ENCODE results near the gene OR10H5. TPM values are rescaled to one million over a fixed set of nuclear protein-coding genes. Genes with fewer than 3 reads are reported as not detected.
"Not testable (repeated sequence)": the region's sequence is repeated elsewhere in the genome, so short reads cannot be mapped to it uniquely, and the experiment has no call there.

OR10H5 gene
- total and polyA plus RNA-seq, 10 donors, result not detected

DNA sequence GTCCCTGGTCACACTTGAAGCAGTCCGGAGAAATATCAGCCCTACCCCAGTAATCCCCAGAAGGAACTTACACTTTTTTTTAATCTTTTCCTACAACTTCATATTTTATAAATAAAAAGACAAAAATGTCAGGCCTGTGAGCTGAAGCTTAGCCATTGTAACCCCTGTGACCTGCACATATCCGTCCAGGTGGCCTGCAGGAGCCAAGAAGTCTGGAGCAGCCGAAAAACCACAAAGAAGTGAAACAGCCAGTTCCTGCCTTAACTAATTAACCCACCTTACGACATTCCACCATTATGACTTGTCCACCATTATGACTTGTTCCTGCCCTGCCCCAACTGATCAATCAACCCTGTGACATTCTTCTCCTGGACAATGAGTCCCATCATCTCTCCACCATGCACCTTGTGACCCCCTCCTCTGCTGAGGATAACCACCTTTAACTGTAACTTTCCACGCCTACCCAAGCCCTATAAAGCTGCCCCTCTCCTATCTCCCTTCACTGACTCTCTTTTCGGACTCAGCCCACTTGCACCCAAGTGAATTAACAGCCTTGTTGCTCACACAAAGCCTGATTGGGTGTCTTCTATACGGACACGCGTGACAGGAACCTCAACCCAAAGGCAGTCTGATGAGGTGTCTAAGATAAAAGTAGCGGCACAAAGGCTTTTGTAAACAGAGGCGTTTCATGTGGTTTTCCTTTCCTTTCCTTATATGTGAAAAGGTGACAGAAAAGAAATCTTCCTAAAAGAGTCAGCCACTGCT is 48.3 kb downstream of the OR10H5 start:
- DNase-seq; intact Hi-C loops (cut with DNase I; ENCODE audit: low total_unique reads): not testable (repeated sequence)
- peak in 1 of 3 donors; percentile 32 for TF ChIP-seq POLR2AphosphoS5 (IDR thresholded peaks at IDR 0.05)

DNA sequence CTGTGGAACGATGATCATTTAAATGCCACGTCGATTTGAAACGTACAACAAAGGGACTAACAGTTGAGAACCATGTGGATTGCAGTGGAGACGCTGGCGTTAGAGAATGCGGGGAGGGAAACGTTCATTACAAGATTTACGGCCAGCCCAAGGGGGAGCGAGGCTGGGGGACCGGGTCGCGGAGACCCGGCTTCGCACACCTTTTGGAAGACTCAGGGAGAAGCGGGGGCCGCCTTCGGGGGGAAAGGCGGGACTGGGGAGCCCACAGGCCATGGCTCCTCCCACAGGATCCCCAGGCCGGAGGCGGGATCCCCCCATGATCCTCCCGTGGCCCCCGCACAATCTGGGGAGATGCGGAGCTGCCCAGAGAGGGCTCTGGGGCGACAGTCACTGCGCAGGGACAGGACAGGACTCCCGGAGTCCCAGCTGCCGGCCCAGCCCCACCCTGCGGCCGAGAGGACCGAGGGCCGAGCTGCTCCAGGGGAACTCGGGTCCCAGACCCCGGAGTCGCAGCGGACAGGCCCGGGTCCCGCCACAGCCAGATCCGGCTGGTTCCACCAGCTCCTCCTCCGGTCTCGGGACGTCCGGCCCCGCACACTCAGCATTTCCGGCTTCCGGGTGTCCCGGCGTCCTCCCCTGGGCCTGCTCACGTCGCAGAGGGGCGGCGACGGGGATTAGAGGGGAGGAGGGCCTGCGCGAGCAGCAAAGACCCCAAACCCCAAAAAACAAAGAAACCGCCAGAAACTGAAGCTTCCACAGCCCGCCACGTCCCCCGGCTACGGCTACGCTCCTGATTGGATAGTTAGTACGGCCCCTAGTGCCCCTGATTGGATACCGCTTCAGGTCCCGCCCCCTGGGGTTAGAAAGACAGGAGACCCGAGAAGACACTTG is 49.1 kb downstream of the OR10H5 start:
- DNase-seq, result peak; percentile 98
- Histone ChIP-seq H3K27ac (peak overlapping the region; percentile 98 to 100 (median 100)), H3K9me3 (no peaks in the 10 kb centered on the region), H3K4me1 (peaks cover 0 to 23% (median 18%) of the 10 kb centered on the region in 6 donors), H3K36me3 (no peaks in the 10 kb centered on the region), H3K27me3 (replicated peaks in 1 of 7) (peaks cover 0 to 4% (median 0%) of the 10 kb centered on the region in 7 donors), H3K4me3 (peak overlapping the region; percentile 56 to 79 (median 62))
- intact Hi-C loops (cut with DNase I; ENCODE audit: low total_unique reads), result no loop called here
- WGBS, 5 donors, result 0 to 3% (median 0%) methylated on average over 51 to 65 of the region's 65 CpGs
- TF ChIP-seq POLR2AphosphoS5 (IDR thresholded peaks at IDR 0.05) (peak; percentile 94 to 98 (median 94)), POLR2A (IDR thresholded peaks at IDR 0.05) (peak; percentile 65 to 85 (median 66))
- TF ChIP-seq, protein P1, sequence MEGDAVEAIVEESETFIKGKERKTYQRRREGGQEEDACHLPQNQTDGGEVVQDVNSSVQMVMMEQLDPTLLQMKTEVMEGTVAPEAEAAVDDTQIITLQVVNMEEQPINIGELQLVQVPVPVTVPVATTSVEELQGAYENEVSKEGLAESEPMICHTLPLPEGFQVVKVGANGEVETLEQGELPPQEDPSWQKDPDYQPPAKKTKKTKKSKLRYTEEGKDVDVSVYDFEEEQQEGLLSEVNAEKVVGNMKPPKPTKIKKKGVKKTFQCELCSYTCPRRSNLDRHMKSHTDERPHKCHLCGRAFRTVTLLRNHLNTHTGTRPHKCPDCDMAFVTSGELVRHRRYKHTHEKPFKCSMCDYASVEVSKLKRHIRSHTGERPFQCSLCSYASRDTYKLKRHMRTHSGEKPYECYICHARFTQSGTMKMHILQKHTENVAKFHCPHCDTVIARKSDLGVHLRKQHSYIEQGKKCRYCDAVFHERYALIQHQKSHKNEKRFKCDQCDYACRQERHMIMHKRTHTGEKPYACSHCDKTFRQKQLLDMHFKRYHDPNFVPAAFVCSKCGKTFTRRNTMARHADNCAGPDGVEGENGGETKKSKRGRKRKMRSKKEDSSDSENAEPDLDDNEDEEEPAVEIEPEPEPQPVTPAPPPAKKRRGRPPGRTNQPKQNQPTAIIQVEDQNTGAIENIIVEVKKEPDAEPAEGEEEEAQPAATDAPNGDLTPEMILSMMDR (IDR thresholded peaks at IDR 0.05 in 8 of 11, conservative IDR thresholded peaks at IDR 0.05 in 3 of 11), result peak in 2 of 11 experiments; percentile 10 to 26

More for the DNA sequence above, 48.3 kb downstream of the OR10H5 start:
- Histone ChIP-seq H3K4me1 (peaks cover 0 to 23% (median 18%) of the 10 kb centered on the region in 6 donors), H3K4me3 (peak overlapping the region; percentile 56 to 79 (median 62)), H3K27ac (peak overlapping the region; percentile 98 to 100 (median 100))
- H3K36me3 ChIP-seq; H3K27me3 ChIP-seq (replicated peaks in 1 of 7); H3K9me3 ChIP-seq: not testable (repeated sequence)
- 28 to 45% (median 36%) methylated on average over 11 of the region's 11 CpGs for WGBS, 5 donors

DNA sequence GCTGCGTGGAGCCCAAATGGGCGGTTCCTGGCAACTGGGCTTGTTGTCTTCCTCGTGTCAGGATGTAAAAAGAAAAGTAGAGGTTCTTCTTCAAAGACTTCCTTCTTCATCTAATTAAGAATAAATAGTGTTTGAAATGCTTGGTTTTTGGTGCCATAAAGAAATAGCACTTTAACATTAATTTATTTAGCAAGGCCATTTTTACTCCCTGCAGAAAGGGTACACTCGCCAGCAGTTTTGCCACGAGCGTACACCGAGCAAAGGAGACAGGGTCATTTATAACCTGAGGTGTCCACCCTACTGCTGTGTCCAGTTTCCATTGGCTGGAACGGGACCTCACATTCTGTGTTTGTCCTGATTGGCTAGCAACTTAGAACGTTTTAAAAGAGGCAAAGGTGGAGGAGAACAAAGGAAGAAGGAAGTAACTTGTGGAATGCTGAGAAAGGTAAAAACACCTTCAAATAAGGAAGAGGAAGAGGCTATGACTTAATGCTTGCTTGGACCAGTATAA is 49.8 kb downstream of the OR10H5 start:
- Histone ChIP-seq H3K27ac (peak overlapping the region; percentile 98 to 100 (median 100)), H3K36me3 (no peaks in the 10 kb centered on the region), H3K4me1 (peaks cover 0 to 23% (median 18%) of the 10 kb centered on the region in 6 donors), H3K9me3 (no peaks in the 10 kb centered on the region), H3K4me3 (peak overlapping the region; percentile 56 to 79 (median 62)), H3K27me3 (replicated peaks in 1 of 7) (peaks cover 0 to 9% (median 0%) of the 10 kb centered on the region in 7 donors)
- WGBS, 5 donors, result 0 to 1% (median 0%) methylated on average over 9 of the region's 9 CpGs
- TF ChIP-seq POLR2A (IDR thresholded peaks at IDR 0.05) (no peak), POLR2AphosphoS5 (IDR thresholded peaks at IDR 0.05) (no peak)
- TF ChIP-seq, protein P1 (IDR thresholded peaks at IDR 0.05 in 8 of 11, conservative IDR thresholded peaks at IDR 0.05 in 3 of 11), result no peak
- peak; percentile 75 for DNase-seq
- intact Hi-C loops (cut with DNase I; ENCODE audit: low total_unique reads), result no loop called here

DNA sequence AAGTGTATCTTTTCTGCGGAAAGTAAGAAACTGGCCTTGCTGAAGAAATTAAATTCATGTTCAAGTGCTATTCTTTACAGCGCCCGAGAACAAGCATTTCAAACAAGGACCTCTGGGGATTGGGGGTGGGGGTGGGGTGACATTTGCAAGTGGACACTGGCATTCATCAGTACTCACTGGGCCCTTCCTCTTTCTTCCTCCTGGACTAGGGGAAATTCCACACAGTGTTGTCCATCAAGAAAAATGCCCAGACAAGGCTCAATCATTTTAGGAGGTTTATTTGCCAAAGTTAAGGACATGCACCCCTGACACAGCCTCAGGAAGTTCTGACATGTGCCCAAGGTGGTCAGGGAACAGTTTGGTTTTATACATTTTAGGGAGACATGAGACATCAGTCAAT is 50.9 kb downstream of the OR10H5 start:
- intact Hi-C loops (cut with DNase I; ENCODE audit: low total_unique reads), result no loop called here
- peaks cover 0 to 9% (median 0%) of the 10 kb centered on the region in 7 donors for H3K27me3 ChIP-seq (replicated peaks in 1 of 7)
- H3K36me3 ChIP-seq, result no peaks in the 10 kb centered on the region
- TF ChIP-seq POLR2AphosphoS5 (IDR thresholded peaks at IDR 0.05), result no peak
- TF ChIP-seq, protein P1 (IDR thresholded peaks at IDR 0.05 in 8 of 11, conservative IDR thresholded peaks at IDR 0.05 in 3 of 11), result no peak
- no peak for TF ChIP-seq POLR2A (IDR thresholded peaks at IDR 0.05)
- no peaks in the 10 kb centered on the region for H3K9me3 ChIP-seq
- peak overlapping the region in 1 of 8 donors; percentile 99 for H3K27ac ChIP-seq
- no peak overlapping the region for H3K4me3 ChIP-seq
- peaks cover 0 to 25% (median 18%) of the 10 kb centered on the region in 6 donors for H3K4me1 ChIP-seq
- WGBS, 5 donors, result 83 to 97% (median 95%) methylated on average over 3 of the region's 3 CpGs
- DNase-seq, result no peak

DNA sequence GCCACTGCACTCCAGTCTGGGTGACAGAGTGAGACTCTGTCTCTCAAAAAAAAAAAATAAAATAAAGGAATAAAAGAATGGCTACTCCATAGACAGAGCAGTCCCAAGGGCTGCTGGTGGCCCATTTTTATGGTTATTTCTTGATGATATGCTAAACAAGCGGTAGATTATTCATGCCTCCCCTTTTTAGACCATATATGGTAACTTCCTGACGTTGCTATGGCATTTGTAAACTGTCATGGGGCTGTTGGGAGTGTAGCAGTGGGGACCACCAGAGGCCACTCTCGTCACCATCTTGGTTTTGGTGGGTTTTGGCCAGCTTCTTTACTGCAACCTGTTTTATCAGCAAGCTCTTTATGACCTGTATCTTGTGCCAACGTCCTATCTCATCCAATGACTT is 52.4 kb downstream of the OR10H5 start:
- whole genome bisulfite sequencing, 5 donors, result 59 to 85% (median 71%) methylated on average over 4 of the region's 4 CpGs
- intact Hi-C loops (cut with DNase I; ENCODE audit: low total_unique reads); H3K4me3 ChIP-seq; H3K27ac ChIP-seq; H3K36me3 ChIP-seq; DNase-seq; H3K9me3 ChIP-seq; H3K27me3 ChIP-seq (replicated peaks in 1 of 7): not testable (repeated sequence)
- H3K4me1 ChIP-seq, result peaks cover 0 to 38% (median 19%) of the 10 kb centered on the region in 6 donors

Measured in spleen (tissue), 11 donors.